HAP-1 (cell line): ENCODE measurements around the gene F8A3.
"Not testable (repeated sequence)": the region's sequence is repeated elsewhere in the genome, so short reads cannot be mapped to it uniquely, and the experiment has no call there.

ENCODE experiments used
- DNase-seq, 2 experiments: peaks; one replicate each; pipeline ENCODE4 v3.0.0-alpha.2; 2016 to 2020; ENCODE audit warnings: low spot score in 2 of 2
- H3K27me3 ChIP-seq: fragments of 250-450 bp; sonication (Bioruptor Pico); 2 replicates; pipeline ENCODE4 v1.5.1; 2020; ENCODE audit warnings: low read depth, mild to moderate bottlenecking, moderate library complexity
- H3K36me3 ChIP-seq: fragments of 250-450 bp; sonication (Bioruptor Pico); replicated peaks from 2 replicates; pipeline ENCODE4 v1.5.1; 2020; ENCODE audit warnings: mild to moderate bottlenecking
- H3K4me1 ChIP-seq: fragments of 250-450 bp; sonication (Bioruptor Pico); 2 replicates; pipeline ENCODE4 v1.5.1; 2020; ENCODE audit warnings: mild to moderate bottlenecking
- H3K4me3 ChIP-seq: fragments of 250-450 bp; sonication (Bioruptor Pico); 2 replicates; pipeline ENCODE4 v1.5.1; 2020; ENCODE audit warnings: mild to moderate bottlenecking, moderate library complexity
- H3K9me3 ChIP-seq: fragments of 250-450 bp; sonication (Bioruptor Pico); 2 replicates; pipeline ENCODE4 v1.5.1; 2020; ENCODE audit warnings: mild to moderate bottlenecking, moderate library complexity
- in situ Hi-C: fragments of 300-500 bp; cut with MboI; formaldehyde crosslinking; loops from 3 replicates; pipeline ENCODE4 v1.14.3; 2020; ENCODE audit warnings: low sequenced_read_pairs, inconsistent platforms, mixed read lengths

F8A3 gene

DNA sequence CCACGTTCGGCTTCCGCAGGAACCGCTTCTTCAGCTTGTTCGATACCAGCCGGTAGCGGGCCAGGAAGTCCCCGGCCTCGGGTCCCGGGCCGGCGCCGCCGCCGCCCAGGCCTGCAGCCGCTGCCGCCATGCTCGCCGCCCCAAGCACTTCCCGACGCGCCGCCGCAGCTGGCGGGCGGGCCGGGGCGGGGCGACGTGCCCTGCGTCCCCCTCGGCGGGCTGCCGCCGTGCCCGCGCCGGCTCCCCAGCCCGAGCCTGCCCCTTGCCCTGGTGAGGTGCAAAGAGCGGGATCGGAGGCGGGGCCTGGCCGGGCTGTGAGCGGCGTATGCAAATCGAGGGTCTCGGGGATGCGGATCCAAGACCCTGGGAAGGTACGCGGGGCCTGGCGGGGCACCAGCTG is at the start of gene F8A3:
TSS of gene F8A3 (minus strand) at position 150 of the 400 bp plus-strand sequence. CDS start at position 130, 20 bp downstream.
- H3K27me3 ChIP-seq, in situ Hi-C loops, H3K9me3 ChIP-seq, H3K36me3 ChIP-seq, H3K4me3 ChIP-seq, H3K4me1 ChIP-seq, DNase-seq: not testable (repeated sequence)

DNA sequence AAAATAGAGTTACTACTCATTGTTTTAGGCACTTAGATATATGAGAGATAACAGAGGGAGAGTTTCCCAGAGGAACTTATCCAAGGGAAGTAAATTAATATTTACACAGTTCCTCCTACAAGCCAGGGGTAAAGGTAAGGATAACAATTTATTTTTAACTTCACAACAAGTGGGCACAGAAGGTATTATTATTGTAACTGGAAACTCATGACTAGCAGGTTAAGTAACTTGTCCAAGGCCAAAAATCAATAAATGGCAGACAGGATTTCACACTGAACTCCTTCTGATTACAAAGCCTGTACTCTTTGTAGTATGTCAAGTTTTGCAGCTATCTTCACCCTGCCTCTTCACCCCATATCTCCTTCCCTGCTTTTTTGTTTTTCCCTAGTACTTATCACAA is 46.9 kb upstream of the F8A3 start:
- in situ Hi-C loops: no loop called here
- DNase-seq: no peak

DNA sequence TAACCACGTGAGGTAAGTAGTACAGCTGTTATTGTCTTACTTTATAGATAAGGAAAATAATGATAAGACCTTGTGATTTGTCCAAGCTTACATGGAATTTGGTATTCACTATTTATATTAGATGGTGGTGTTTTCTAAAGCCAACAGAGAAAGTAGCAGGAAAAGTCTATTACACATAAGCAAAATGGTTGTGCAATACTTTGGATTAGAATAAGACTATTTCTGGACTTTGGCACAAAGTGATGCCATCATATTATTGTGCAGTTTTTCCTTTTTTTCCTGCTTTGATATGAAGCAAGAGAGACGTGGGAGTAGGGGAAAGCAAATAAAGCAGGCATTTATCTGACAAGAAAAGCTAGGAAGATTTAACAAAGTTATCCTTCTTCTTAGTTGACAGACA is 36.7 kb upstream of the F8A3 start:
- H3K27me3 ChIP-seq, H3K4me1 ChIP-seq, in situ Hi-C loops, DNase-seq, H3K36me3 ChIP-seq, H3K4me3 ChIP-seq, H3K9me3 ChIP-seq: not testable (repeated sequence)

More for the DNA sequence above, 46.9 kb upstream of the F8A3 start:
- no peaks in the 10 kb centered on the region for H3K36me3 ChIP-seq
- H3K4me3 ChIP-seq: no peak overlapping the region
- no peaks in the 10 kb centered on the region for H3K27me3 ChIP-seq
- no peaks in the 10 kb centered on the region for H3K9me3 ChIP-seq
- H3K4me1 ChIP-seq: no peaks in the 10 kb centered on the region

DNA sequence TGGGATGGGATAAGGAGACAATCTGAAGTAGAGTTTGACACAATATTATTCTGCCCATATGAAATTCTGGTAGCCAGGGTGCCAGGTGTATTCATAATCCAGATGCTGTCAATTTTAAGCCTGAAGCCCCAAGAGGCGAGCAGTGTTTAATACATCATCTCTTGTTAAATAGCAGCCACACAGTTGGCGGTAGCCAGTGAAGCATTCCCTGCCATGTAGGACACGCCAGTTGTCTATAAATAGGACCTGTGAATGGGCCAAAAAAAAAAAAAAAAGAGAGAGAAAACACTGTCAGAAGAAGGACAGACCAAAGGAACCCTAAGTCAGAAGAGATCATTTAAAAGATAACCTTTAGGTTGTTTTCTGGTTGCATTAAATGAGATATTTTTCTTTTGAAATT is 33.0 kb upstream of the F8A3 start:
- H3K36me3 ChIP-seq, H3K4me3 ChIP-seq, in situ Hi-C loops, H3K4me1 ChIP-seq, DNase-seq, H3K27me3 ChIP-seq, H3K9me3 ChIP-seq: not testable (repeated sequence)

DNA sequence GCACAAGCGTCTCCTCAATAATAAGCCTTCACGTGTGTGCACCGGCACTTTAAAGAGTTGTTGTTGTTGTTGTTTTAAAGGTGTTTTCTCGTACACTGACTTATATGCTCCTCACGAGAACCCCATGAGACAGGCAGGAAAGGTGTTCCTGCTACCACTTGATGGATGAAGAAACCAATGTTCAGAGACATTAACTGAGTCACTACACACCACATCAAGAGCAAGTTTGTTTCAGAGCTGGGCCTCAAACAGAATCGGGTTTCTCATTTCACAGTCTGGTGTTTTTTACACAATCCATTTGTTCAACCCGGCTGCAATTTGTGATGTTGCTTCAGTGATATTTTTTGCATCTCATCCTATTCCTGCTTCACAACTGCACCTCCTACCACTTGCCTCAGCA is 18.7 kb upstream of the F8A3 start:
- in situ Hi-C loops, DNase-seq, H3K4me1 ChIP-seq: not testable (repeated sequence)

DNA sequence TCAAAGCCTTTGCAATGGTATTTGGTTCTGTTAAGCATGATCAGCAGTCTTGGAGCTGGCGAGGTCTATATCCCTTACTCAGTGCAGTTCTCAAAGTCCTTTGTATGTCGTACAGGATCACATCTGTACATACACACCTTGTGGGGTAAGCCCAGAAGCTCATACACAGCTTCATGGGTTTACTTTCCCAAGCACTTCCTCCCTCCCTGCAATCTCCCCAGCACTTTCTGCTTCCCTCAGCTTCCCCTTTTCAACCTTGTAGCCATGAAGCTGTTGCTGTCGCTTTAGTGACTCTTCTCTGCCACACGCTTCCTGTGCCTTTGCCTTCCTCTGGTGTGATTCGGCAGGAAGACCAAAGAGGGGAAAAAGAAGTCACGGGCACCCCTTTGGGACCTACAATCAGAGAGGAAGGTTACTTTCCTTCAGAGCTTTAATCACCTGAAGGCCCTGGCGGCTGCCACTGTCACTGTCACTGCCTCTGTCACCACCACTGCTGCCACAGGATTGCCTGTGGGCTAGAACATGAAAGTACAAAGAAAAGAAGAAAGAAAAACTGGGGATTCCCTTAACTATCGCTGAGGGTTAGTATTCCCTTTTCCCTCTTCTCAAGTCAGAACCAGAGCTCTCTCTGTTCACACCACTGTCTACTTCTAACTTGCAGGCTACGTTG is 8.0 kb upstream of the F8A3 start:
- in situ Hi-C loops, H3K9me3 ChIP-seq, DNase-seq, H3K4me1 ChIP-seq, H3K27me3 ChIP-seq, H3K4me3 ChIP-seq, H3K36me3 ChIP-seq: not testable (repeated sequence)

More for the DNA sequence above, 18.7 kb upstream of the F8A3 start:
- H3K36me3 ChIP-seq, H3K27me3 ChIP-seq, H3K9me3 ChIP-seq, H3K4me3 ChIP-seq: not testable (repeated sequence)

DNA sequence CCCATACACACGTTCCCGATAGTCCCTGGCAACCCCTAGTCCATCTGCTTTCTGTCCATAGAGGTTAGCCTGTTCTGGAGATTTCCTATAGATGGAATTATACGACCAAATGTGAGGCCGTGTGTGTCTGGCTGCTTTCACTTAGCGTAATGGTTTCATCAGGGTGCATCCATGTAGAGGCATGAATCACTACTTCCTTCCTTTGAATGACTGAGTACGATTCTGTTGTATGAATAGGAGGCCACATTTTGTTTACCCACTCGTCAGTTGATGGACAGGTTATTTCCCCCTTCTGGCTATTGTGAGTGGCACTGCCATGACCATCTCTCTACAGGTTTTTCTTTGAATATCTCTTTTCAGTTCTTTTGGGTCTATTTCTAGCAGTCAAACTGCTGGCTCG is 2.1 kb upstream of the F8A3 start:
- in situ Hi-C loops, H3K9me3 ChIP-seq: not testable (repeated sequence)

DNA sequence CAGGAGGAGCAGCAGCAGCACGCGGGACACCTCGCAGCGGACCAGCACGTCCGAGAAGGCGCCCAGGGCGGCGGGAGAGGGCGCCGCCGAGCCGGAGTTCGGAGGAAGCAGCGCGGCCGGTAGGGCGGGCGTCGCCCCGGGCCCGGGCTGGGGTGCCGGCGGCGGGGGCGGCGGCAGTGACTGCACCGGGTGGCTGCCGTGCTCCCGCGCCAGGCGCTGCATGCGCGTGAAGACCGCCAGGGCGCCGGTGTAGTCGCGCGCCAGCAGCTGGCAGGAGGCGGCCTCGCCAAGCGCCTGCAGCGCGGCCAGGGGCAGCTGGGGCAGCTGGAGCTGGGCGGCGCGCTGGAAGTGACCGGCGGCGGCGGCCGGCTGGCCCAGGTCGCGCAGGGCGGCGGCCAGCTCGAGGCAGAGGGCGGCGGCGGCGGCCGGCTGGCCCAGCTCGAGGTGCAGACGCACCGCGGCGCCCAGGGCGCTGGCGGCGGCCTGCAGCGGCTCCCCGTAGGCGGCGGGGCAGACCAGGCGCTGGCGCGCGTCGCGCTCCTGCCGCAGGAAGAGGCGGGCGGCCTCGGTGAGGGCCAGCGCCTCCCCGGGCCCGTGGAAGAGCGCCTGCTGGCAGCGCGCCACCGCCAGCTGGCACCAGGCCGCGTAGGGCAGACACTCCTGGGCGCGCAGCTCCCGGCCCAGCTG is 516 bp downstream of the F8A3 start:
- H3K36me3 ChIP-seq, DNase-seq, H3K9me3 ChIP-seq, in situ Hi-C loops, H3K4me3 ChIP-seq, H3K27me3 ChIP-seq, H3K4me1 ChIP-seq: not testable (repeated sequence)

More for the DNA sequence above, 2.1 kb upstream of the F8A3 start:
- DNase-seq, H3K4me3 ChIP-seq, H3K36me3 ChIP-seq, H3K4me1 ChIP-seq, H3K27me3 ChIP-seq: not testable (repeated sequence)

DNA sequence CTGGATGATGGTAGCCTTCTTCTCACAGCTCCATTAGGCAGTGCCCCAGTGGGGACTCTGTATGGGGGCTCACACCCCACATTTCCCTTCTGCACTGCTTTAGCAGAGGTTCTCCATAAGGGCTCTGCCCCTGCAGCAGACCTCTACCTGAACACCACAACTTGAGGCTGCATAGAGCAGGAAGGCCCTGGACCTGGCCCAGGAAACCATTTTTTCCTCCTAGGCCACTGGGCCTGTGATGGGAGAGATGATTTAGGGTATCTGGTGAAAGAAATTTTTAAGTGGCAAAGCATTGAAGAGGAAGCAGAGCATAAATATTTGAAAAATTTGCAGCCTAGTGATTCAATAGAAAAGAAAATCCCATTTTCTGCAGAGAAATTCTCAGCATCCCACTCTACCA is 17.3 kb downstream of the F8A3 start:
- H3K9me3 ChIP-seq: no peaks in the 10 kb centered on the region
- no peak for DNase-seq
- H3K4me3 ChIP-seq: no peak overlapping the region
- no peaks in the 10 kb centered on the region for H3K36me3 ChIP-seq
- no peaks in the 10 kb centered on the region for H3K27me3 ChIP-seq
- no peaks in the 10 kb centered on the region for H3K4me1 ChIP-seq
- in situ Hi-C loops: no loop called here

DNA sequence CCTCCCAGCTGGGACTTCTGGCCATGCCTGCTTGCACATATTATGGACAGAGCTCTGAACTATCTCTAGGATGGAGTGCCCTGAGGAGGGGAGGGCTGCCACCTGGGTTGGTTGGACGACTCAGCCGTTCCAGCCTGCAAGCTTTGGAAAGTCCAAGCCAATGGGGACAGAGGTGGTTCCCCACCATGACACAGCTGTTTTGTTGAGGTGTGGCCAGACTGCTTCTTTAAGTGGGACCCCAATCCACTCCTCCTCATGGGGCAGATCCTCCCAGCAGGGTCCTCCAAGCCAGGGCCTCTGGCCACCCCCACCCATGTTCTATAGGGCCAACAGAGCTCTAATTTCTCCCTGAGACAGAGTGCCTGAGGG is 22.7 kb downstream of the F8A3 start:
- no peaks in the 10 kb centered on the region for H3K4me1 ChIP-seq
- H3K36me3 ChIP-seq: no peaks in the 10 kb centered on the region
- no peaks in the 10 kb centered on the region for H3K27me3 ChIP-seq
- no peak overlapping the region for H3K4me3 ChIP-seq
- no peak for DNase-seq
- in situ Hi-C loops: no loop called here
- no peaks in the 10 kb centered on the region for H3K9me3 ChIP-seq

DNA sequence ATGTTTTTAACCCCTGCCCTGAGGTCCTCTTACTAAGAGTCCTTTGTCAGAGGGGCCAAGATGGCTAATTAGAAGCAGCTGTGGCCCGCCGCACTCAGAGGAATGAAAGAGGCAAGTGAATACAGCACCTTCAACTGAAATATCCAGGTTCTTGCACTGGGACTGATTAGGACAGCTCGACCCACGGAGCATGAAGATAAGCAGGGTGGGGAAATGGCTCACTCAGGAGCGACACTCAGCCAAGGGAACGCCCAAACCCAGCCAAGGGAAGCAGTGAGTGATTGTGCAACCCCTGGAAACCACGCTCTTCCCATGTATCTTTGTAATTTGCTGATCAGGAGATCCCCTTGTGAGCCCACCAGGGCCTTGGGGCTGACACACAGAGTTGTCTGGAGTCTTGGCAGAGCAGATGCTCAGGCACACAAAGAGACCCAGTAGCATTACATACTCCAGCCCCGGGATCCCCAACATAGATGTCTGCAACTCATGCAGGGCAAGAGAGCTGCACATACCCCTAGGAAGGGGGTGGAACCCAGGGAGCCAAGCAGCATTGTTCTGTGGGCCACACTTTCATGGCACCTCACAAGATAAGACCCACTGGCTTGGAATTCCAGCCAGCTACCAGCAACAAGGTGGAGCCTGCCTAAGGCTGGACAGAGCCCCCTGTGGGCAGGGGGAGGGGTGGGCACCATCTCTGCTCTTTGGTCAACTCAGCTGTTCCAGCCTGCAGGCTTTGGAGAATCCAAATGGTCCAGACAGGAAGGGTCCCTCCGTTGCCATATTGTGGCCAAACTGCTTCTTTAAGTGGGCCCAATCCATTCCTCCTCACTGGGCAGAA is 23.3 kb downstream of the F8A3 start:
- in situ Hi-C loops: no loop called here
- Histone ChIP-seq H3K4me1 (no peaks in the 10 kb centered on the region), H3K9me3 (no peaks in the 10 kb centered on the region), H3K36me3 (no peaks in the 10 kb centered on the region), H3K4me3 (no peak overlapping the region), H3K27me3 (no peaks in the 10 kb centered on the region)
- DNase-seq: no peak

DNA sequence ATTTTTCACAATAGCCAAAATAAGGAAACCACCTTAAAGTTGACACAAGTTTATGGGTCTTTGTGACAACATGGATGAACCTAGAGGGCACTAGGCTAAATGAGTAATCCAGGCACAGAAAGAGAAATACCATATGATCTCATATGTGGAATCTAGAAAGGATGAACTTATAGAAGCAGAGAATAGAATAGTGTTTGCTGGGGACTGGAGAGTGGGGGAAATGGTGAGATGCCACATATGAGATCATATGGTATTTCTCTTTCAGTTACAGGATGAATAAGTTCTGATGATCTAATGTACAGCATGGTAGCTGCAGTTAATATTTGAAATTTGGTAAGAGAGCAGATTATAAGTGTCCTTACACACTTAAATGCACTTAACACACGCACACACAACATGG is 40.7 kb downstream of the F8A3 start:
- H3K27me3 ChIP-seq: no peaks in the 10 kb centered on the region
- H3K36me3 ChIP-seq: no peaks in the 10 kb centered on the region
- H3K9me3 ChIP-seq: no peaks in the 10 kb centered on the region
- no peaks in the 10 kb centered on the region for H3K4me1 ChIP-seq
- no peak overlapping the region for H3K4me3 ChIP-seq
- DNase-seq: no peak
- in situ Hi-C loops: loop anchor here (25.0 kb wide), 1 partner anchor 120 kb away; no protein-coding TSS in a partner anchor
